ENCODE results near the gene CDC20B.

CDC20B gene, protein sequence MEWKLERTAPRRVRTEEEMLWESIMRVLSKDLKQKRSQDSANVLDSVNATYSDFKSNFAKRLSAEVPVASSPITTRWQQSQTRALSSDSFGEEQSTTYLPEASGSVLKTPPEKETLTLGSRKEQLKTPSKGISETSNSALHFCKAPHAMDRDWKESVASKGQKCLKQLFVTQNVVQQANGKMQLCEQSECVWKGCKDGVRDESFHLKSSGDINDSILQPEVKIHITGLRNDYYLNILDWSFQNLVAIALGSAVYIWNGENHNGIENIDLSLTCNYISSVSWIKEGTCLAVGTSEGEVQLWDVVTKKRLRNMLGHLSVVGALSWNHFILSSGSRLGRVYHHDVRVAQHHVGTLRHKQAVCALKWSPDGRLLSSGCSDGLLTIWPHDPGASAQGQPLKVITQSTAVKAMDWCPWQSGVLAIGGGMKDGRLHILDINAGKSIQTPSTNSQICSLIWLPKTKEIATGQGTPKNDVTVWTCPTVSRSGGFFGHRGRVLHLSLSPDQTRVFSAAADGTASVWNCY

DNA sequence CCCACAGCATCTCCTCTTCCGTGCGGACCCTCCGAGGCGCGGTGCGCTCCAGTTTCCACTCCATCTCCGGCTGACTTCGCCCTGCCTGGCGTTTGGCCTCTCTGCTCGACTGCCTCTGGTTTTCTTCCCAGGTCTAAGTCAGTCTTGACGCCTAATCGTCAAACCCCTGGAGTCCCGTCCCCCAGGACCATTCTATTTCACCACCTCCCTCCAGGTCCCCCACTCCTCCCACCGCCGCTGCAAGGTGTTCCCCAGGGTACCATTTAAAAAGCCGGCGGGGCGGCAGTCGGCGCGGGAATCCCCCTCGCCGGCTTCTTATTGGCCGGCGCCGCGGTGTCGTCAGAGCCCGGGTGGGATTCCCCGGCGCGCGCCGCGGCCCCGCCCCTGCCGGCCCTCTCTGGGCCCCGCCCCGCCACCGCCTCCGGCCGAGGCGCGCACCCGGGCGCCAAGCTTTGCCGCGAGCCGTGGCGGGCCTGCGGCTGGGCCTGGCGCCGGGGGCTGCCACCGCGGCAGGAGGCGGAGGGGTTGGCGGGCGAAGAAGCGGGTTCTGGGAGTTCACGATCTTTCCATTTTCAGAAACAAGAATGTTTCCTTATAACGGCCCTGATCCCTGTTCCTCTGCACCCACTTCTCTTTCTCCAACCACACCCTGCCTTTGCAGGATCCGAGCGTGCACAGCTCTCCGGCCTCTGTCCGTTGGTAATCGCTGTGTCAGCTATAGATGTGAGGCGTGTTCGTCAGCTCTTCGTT is at the start of gene CDC20B:
TSS of gene CDC20B (minus strand) at position 241 of the 750 bp plus-strand sequence. CDS start at position 64, 177 bp downstream.
- DNase-seq = peak; percentile 79

DNA sequence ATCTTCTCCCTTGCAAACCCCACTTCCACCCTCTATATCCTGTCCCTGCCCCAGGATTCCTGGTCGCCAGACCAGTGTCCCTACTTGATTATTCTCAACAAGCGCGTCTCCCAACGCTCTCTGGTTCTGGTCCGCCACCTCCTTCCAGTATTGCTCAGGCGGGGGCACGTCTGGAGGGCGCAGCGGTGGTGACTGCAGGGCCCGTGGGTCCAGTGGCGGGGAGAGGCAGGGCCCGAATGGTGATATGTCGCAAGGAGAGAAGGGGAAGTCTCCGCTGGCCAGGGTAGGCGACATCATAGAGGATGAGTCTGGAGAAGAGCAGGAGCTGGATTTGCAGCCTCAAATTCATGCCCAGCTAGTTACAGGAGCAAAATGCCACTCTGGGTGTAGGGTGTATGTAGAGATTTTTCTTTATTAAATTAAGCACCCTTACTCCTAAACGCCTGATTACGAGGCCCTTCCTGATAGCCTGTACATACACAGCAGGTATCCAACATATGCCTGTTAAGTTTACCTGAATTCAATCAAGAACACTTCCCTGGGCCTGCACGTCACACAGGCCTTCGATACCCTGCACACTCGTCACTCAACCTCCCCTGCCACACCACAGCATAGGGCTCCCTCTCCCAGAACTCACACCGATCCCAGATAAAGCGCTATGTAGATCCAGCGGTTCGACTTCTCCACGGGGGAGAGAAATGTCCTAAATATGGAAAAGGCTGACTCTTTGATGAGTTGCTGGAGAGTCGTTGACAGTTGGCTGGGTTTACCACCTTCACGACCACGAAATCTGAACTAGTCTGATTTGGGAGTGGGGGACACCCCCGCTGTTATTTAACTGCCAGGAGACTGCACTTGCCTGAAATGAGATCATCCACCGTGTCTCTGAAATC is 49.4 kb upstream of the CDC20B start:
- no peak for DNase-seq

DNA sequence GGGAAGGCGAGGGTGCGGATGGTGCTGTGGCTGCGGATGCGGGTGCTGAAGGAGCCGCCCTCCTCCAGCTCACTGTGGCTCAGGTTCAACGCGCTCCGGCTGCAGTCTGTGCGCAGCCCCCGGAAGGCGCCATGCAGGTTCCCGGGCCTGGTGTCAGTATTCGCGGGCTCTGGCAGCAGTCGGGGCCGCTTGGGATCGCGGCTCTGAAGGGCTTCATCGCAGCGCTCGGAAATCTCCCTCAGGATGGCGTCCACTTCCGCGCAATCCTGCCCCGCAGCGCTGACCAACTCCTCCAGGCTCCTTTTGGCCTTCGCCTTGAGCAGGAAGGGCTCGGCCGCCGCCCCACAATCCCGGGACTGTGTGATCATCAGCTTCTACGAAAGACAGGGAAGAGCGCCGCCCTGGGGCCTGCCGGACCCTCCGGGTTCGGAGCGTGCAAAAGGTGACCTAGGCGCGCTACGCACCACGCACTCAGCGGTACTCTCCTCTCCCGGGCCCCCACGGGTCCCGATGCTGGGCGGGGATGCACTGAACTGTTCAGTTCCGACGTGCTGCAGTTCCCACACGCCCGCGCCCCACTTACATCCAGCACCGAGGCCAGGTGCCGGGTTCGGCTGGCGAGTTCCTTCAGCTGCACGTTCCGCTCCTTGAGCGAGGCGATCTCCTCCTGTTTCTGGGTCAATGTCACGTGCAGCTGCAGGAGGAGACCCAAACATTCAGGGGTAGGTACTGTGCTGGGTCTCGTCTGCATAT is 47.6 kb upstream of the CDC20B start:
- peak; percentile 29 for DNase-seq

DNA sequence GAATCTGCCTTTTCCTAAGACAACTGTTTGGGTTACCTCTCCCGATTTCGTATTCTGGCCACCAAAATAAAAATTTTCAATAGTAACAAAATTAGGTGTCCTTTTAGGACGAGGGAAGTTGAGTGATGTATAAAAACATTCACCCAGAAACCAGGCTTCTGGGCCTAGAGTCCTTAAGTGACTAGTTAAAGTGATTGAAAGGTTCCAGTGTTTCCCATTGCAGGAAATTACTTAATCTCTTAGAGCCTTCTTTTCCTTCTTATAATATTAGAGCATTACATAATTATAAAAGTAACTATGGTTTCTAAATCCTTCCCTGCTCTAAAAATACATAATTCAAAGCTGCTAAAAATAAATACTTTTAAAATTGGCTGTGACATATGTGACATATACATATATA is 46.8 kb upstream of the CDC20B start:
- DNase-seq = no peak

DNA sequence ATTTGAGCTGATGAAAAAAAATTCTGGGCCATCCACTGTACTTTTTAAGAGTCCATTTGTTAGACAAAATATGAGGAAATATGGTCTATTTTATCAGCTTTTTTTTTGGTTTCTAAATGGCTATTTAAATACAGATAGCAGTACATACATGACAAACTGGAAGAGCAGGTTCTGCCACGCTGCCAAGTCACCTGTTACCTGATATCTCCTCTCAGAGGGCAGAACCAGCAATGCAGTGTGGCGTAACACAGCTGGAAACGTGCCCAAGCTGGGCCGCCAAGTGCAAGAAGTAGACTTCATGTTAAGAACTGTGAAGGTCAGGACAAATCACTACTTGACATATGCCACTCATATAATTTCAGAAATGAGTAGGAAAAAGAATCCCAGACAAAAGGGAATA is 46.0 kb upstream of the CDC20B start:
- DNase-seq = no peak

DNA sequence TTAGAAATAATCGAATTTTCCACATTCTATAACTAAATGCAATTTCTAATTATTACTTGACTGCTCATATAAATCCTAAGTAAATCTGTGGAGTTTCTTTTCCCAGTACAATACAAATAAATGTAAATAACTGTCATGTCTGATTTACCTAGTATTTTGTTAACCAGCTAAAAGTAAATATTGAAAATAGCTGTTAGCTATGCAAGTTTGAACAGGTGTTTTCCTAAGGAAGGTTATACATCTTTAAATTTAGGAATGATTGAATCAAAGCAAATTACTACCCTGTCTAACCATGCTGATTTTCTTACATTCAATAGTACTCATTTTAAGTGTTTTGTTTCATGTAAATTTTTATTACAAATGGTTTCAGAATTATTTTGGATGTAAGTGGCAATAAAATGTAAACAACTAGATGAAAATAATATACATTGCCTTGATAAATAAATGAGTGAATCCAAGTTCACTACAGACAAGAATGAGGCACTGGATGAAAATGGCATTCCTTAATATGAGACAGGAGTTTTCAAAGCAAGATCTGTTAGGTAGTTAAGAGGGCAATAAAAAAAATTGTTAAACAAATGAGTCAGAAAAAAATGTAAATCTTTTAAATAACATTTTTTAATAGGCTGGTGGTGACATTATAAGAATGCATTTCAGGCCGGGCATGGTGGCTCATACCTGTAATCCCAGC is 38.4 kb upstream of the CDC20B start:
- no peak for DNase-seq

DNA sequence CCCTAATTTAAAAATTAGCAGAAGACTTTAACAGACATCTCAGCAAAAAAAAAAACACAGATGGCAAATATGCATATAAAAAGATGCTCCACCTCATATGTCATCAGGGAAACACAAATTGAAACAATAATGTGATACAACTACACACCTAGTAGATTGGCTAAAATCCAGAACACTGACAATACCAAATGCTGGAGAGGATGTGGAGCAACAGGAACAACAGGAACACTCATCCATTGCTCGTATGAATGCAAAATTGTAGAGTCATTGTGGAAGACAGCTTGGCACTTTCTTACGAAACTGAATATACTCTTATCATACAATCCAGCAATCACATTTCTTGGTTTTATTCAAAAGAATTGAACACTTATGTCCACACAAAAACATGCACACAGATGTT is 32.0 kb upstream of the CDC20B start:
- DNase-seq = no peak

DNA sequence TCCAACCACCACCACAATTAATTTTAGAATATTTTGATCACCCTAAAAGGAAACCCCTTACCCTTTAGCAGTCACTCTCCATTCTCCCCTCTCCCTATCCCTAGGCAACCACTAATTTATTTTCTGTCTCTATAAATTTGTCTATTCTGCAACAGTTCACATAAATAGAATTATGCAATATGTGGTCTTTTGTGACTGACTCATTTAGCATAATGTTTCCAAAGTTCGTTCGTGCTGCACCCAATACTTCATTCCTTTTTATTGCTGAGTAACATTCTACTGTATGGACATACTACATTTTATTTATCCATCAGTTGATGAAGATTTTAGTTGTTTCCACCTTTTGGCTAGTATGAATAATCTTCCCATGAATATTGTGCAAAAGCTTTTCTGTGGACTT is 18.2 kb upstream of the CDC20B start:
- no peak for DNase-seq

DNA sequence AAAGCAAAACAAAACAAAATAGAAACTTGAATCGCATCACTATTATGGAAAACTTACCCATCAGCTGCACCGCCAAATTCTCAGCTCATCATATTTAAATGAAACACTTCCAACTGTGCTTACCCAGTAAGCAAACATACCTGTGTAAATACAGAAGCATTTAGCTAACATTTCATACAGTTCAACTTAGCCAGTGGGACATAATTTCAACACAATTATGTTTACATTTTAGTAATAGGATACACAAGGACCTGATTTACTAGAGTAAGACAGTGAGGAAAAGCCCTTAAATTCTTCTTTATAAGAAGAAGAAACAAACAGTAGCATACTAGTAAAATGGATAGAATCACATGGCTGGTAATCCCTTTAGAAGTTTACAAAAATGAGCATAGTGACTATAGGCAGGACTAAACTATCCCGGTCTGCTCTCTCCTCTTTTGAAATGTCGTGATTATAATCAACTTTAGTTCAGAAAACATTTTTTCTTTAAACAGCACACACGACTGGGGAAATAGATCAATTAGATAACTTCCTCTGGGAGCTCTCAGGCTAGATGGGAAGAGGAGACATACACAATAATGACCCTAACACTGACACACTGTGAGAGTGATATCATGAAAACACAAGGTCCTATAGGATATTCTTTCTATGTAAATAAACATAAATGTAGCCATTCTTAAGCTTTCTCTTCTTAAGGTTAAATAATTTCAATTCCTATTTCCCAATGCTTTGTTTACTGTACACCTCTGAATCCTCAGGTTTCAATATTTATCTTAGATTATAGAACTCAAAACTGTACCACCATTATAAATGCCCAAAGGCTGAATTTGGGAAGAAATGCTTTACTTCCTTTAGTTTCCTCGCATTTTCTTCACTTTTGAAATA is 15.9 kb upstream of the CDC20B start:
- DNase-seq = no peak

DNA sequence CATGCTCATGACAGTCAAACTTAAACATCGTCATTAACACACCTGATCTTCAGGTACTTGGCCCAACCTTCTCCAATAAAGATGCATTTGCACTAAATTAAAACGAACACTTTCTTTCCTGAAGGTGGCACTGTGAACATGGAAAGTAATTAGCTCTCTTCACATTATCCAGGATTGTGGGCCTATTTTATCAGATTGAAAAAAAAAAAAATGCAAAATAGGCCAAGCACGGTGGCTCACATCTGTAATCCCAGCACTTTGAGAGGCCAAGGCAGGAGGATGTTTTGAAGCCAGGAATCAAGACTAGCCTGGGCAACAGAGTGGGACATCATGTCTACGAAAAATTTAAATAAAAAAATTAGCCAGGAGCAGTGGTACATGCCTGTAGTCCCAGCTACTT is 14.4 kb upstream of the CDC20B start:
- no peak for DNase-seq

DNA sequence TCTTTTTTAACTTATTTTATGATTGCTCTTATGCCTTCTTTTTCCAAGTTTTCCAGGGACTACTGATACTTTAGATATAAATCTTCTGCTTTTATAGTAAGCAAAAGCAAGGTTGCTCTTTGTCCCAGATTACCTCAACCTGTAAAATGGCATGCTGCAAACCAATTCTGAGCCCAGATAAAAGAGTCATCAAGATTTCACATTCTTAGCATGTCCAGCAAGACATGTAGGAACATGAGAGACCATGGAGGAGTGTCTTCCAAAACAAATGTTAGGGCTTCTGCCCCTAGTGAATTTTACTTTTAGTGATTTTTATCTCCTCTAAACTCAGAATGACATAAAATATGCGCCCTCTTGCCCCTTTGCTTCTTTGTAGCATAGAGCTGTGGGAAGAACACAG is 7.0 kb upstream of the CDC20B start:
- no peak for DNase-seq

DNA sequence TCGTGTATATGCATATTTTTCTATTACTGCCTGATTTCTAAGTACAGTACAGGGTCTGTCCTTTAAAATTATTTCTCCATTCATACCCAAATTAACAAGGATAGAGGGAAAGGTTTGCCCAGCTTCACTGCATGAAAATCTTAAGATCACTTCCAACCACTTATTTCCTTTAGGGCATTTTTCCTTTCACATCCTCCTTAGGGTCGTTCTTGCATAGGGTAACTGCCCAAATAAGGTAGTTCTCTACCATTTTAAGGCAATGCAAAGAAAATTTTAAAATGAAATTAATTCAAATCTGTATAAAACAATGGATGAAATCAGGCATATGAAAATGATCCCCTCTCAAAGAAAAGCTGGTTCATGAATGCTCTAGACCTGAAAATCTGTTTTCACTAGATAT is 4.1 kb upstream of the CDC20B start:
- DNase-seq = no peak

DNA sequence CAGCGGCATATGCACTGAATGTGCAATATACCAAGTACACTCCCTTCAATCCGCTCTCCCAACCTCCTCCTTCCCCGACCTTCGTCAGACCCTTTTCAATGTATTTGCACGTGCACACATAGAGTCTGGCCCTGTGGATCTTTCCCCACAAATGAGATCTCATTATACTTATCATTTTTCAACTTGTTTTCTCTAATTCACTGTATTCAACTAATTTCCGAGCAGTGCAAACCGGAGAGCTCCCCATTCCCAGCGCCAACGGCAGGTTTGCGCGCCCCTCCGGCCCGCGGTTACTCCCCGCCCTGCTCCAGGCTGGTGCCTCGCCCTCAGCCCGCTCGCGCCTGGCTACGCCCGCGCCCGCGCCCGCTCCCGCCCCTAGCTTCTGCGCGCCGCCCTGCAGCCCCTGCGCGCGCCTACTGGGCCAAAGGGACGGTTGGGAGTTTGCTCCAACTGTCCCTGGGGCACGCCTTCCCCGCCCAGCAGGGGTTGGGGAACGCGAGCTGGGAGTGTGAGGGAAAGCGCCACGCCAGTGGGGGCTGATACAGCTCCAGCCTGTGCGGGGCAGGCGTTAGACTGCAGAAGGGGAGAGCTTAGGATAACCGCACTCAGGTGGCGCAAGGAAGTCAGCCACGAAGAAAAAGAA is 3.3 kb upstream of the CDC20B start:
- peak; percentile 37 for DNase-seq

DNA sequence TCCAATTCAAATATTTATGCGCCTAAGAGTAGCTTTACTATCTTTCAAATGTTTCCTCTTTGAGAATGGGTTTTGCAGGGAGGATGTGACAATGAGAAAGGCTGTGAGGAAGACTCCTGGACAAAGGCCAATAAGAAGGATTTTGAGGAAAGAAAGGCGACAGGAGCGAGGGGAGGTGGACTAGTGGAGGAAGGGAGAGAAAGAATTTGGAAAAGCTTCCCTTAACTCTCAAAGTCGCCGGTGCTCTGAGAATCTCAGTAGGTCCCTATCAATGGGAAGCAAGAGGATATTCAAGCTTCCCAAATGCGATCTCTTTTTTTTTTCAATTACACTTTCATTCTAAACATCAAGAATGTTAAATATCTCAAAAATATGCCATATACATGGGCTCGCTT is 2.8 kb upstream of the CDC20B start:
- DNase-seq = no peak

DNA sequence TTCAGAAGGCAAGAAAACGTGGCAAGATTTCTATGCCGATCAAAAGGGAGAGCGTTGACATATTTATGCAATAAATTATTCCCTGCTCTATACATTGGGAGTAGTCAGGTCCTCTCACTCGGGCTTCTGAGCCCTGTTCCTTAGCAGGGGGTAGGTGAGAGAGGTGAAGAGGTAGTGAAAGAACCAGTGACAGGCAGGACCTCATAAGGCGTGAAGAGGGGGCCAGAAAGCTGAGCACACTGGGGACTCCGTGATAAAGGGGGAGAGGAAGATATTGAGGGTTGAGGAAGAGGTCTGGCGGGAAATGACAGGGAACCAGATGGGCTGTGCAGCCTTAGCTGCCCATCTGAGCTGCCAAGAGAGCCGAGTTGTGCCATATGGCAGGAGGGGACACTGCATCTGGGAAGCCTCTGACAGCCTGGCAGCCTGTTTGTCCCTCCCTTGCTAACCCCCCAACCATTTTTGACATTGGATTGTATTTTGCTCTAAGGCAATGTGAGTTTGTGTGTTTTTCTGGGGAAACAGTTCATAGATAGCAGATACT is 782 bp upstream of the CDC20B start:
- DNase-seq = no peak

DNA sequence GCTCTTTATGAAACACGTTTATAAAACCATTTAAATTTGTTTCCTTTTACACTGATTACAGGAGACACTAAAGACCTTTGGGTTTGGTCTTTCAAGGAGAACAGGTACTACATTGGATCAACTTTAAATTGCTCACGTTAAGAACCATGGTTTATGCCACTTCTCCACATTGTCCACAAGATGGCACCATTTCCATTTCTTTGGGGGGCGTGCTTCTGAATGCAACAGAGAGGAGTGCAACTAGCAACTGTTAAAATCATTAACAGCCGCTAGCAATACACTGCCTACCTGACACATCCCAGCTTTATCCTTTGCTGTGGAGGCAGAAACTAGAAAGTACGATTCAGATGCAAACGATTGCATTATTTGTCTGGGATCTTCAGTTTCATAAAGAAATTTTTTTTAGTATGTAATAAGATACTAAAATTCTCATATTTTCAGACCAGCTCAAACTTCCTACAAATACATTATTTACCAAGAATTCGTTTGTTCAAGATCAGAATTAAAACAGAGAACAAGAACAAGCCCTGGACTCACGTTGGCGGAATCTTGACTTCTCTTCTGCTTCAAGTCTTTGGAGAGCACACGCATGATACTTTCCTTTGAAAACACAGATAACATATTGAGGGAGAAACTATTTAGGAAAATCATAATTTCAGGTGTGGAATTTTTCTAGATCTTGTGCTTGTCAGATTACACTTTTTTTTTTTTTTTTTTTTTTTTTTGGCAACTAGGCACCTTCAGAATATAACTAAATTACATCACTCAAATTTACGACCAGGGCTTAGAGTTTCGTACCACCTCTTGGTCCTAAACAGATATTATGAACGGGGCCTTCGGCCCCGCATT is 702 bp downstream of the CDC20B start:
- DNase-seq = peak; percentile 67

DNA sequence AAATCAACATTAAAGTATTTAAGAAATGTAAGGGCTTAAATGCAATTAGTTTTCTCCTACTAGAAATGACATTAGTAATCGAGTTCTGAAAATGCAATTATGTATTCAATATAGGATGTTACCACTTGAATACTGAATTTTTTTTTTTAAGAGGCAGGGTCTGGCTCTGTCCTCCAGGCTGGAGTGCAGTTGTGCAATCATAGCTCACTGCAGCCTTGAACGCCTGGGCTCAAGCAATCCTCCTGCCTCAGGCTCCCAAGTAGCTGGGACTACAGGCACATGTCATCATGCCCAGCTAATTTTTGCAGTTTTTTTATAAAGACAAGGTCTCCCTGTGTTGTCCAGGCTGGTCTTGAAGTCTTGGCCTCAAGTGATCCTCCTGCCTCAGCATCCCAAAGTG is 1.5 kb downstream of the CDC20B start:
- no peak for DNase-seq

DNA sequence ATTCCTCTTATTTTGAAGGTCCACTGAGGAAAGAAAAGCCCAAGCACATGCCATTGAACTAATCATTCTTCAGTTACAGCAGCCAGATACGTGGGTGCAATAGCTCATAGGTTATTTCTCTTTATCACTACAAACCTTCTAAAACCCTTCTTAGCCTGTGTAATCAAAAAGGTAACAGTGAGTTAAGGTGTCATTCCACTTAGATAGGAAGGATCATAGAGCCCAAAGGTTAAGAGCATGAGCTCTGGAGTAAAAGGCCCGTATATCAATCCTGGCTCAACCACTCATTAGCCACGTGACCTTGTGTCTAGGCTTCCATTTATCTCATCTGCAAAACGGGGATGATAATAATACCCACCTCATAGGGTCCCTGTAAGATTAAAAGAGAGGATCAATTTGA is 10.3 kb downstream of the CDC20B start:
- no peak for DNase-seq

Data from activated CD4-positive, alpha-beta T cell treated with anti-CD3 and anti-CD28 coated beads for 48 hours (primary cell).